NCI-H2196 (cell line): ENCODE results near the gene MAD2L1BP.

Source experiments
- DNase-seq: peaks from one replicate; lab custom pipeline; 2025; ENCODE audit not compliant: unreplicated experiment; lab: John Stamatoyannopoulos, UW

MAD2L1BP gene

GRCh38 chr6:43680308-43681200 is 44.9 kb downstream of the MAD2L1BP start:
- DNase-seq, result no peak

- DNase-seq, result no peak
Measured at GRCh38 chr6:43681303-43681702, 45.7 kb downstream of the MAD2L1BP start.

GRCh38 chr6:43682724-43683429 is 47.2 kb downstream of the MAD2L1BP start:
- DNase-seq, result no peak

DNA sequence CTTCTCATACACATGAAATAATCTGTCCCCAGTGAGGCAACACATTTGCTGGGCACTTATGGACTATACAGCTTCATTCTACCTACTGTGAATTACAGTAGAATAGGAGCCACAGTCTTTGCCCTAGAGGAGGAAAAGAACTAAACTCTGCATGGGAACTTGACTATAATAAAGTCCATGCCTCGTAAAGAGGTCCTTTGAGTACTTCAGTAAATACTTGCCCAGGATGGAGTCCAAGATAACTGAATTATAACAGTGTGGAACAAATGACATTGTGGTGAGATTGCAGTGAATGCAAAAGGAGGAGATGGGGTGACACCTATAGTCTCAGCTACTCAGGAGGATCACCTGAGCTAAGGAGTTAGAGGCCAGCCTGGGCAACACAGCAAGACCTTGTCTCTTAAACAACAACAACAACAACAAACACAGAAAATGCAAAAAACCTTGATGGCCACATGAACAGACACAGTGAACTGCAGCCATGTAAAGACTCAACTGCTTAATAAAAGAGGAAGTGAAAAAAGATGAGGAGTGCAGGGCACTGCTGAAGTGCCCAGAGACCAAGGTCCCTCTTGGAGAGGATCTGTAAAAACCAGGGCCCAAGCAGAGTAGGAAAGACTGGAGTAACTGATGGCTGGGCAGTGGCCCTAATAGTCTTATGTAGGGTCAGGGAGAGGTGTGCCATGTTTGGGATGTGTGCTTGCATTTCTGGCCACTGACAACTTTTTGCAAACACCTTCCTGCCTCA is 48.2 kb downstream of the MAD2L1BP start:
- DNase-seq, result no peak

- DNase-seq, result no peak
Measured at GRCh38 chr6:43687079-43687436, 51.4 kb downstream of the MAD2L1BP start.

DNA sequence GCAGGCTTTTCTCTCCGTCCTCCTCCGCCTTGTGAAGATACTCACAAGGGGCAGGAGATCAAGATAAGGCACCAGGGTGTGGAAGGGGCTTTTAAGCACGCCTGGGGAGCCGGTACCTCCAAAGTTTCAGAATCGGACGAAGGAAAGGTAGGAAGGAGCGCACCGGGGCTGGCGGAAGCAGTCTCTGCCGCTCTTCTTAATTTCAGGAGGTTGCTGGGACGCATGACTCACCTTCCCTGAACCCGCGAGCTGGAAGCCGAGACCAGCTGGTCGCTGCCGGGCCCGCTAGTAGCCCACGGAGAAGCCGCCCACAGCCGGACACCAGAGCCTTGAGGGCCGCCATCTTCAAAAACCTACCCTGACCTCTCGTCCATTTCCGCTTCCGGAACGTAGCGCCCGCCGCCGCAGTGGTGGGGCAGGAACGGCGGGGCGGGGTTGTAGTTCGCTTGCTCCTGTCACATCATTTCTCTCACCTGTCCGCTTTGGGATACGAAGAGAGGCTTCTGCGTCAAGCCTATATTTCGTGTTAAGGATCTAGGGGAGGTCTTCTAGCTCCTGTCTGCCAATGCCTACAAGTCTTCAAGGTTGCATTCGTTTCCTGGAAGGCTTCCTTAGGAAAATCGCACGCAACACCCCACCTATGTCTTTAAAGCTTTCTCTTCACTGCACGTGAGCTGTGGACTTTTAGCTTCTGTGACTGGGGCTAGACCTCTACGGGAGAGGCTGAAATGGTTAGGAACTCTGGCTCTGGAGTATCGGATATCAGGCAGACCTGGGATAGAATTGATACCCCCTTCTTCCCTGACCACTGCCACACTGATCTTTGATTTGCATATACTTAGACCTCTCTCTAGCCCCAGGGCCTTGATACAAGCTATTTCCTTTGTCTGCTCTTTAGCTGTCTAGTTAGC is 52.1 kb downstream of the MAD2L1BP start, which contains the start of gene MRPS18A:
MRPS18A (minus strand) TSS at position 355 of the 911 bp plus-strand sequence; CDS start at position 343, 12 bp downstream.
- DNase-seq, result peak; percentile 82

DNA sequence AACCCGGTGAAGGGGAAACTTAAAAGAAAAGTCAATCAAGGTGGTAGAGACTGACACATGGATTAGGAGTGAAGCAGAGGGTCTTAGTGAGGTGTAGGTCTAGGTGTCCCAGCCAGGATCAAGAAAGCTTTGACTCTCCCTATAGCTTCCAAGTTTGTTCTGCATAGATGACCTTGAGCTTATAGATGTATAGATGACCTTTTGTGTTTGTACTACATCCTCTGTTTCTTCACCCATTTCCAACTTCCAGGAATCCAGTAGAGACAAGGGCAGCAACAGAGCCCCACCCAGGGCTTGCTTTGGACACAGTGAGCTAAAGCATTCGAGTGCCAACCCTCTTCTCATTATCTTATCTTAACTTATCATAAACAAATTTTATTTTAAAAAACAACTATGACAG is 53.8 kb downstream of the MAD2L1BP start:
- no peak for DNase-seq
